Measurements from ENCODE around the gene CNOT4.

The CNOT4 gene

GRCh38 chr7:135397689-135398088 is 112.2 kb downstream of the CNOT4 start:
- no peak for DNase-seq (ENCODE audit: low spot score)

GRCh38 chr7:135392701-135393100 is 117.2 kb downstream of the CNOT4 start:
- no peak for DNase-seq (ENCODE audit: low spot score)

GRCh38 chr7:135391514-135391913 is 118.4 kb downstream of the CNOT4 start:
- DNase-seq (ENCODE audit: low spot score) = no peak

GRCh38 chr7:135390829-135391228 is 119.1 kb downstream of the CNOT4 start:
- DNase-seq (ENCODE audit: low spot score) = no peak

GRCh38 chr7:135389971-135390370 is 119.9 kb downstream of the CNOT4 start:
- no peak for DNase-seq (ENCODE audit: low spot score)

GRCh38 chr7:135388616-135389015 is 121.3 kb downstream of the CNOT4 start:
- no peak for DNase-seq (ENCODE audit: low spot score)

GRCh38 chr7:135386776-135387175 is 123.1 kb downstream of the CNOT4 start:
- no peak for DNase-seq (ENCODE audit: low spot score)

GRCh38 chr7:135386181-135386580 is 123.7 kb downstream of the CNOT4 start:
- DNase-seq (ENCODE audit: low spot score) = no peak

GRCh38 chr7:135385209-135385608 is 124.7 kb downstream of the CNOT4 start:
- no peak for DNase-seq (ENCODE audit: low spot score)

GRCh38 chr7:135383525-135384175 is 126.3 kb downstream of the CNOT4 start:
- no peak for DNase-seq (ENCODE audit: low spot score)

GRCh38 chr7:135382173-135382572 is 127.7 kb downstream of the CNOT4 start:
- no peak for DNase-seq (ENCODE audit: low spot score)

- no peak for DNase-seq (ENCODE audit: low spot score)
These were observed 128.5 kb downstream of the CNOT4 start for GRCh38 chr7:135381369-135381768.

- no peak for DNase-seq (ENCODE audit: low spot score)
These were observed 129.6 kb downstream of the CNOT4 start for GRCh38 chr7:135380351-135380750.

- DNase-seq (ENCODE audit: low spot score) = no peak
These were observed 132.7 kb downstream of the CNOT4 start for GRCh38 chr7:135377171-135377570.

- DNase-seq (ENCODE audit: low spot score) = no peak
These were observed 133.8 kb downstream of the CNOT4 start for GRCh38 chr7:135375908-135376699.

- DNase-seq (ENCODE audit: low spot score) = no peak
These were observed 135.2 kb downstream of the CNOT4 start for GRCh38 chr7:135374736-135375135.

- no peak for DNase-seq (ENCODE audit: low spot score)
These were observed 137.7 kb downstream of the CNOT4 start for GRCh38 chr7:135372222-135372621.

GRCh38 chr7:135370656-135371055 is 139.2 kb downstream of the CNOT4 start:
- no peak for DNase-seq (ENCODE audit: low spot score)

- no peak for DNase-seq (ENCODE audit: low spot score)
These were observed 140.5 kb downstream of the CNOT4 start for GRCh38 chr7:135369405-135369804.

- no peak for DNase-seq (ENCODE audit: low spot score)
These were observed 141.3 kb downstream of the CNOT4 start for GRCh38 chr7:135368416-135369186.

GRCh38 chr7:135366843-135367508 is 142.9 kb downstream of the CNOT4 start:
- no peak for DNase-seq (ENCODE audit: low spot score)

GRCh38 chr7:135365721-135366120 is 144.2 kb downstream of the CNOT4 start:
- DNase-seq (ENCODE audit: low spot score) = no peak

All from activated CD4-positive, alpha-beta T cell treated with anti-CD3 and anti-CD28 coated beads, Interleukin-2, Interleukin-4, amounts not matched to agents 100 ng/mL and 50 ng/mL, durations not matched to agents 16 hours and 8 hours (primary cell).